Measurements from ENCODE around the gene NDUFS8.

GRCh38 chr11:68036717-68037239 is 6.3 kb downstream of the NDUFS8 start:
- TF ChIP-seq CTCF (IDR thresholded peaks at IDR 0.05; ENCODE audit: low read depth, low read length, poor library complexity, severe bottlenecking) (no peak), EZH2phosphoT487 (IDR thresholded peaks at IDR 0.05; ENCODE audit: borderline replicate concordance, low read length) (no peak)

Measured in DOHH2 (cell line).